ENCODE results near the gene TAF4. TPM values are rescaled to one million over a fixed set of nuclear protein-coding genes. Genes with fewer than 3 reads are reported as not detected.
"Not testable (repeated sequence)": the region's sequence is repeated elsewhere in the genome, so short reads cannot be mapped to it uniquely, and the experiment has no call there.

Gene TAF4
- total and polyA plus RNA-seq, 2 of the 13 experiments (the other 11 are each of a cell fraction or from before 2014, with no cell fraction given), result 5.9 to 12.0 TPM

DNA sequence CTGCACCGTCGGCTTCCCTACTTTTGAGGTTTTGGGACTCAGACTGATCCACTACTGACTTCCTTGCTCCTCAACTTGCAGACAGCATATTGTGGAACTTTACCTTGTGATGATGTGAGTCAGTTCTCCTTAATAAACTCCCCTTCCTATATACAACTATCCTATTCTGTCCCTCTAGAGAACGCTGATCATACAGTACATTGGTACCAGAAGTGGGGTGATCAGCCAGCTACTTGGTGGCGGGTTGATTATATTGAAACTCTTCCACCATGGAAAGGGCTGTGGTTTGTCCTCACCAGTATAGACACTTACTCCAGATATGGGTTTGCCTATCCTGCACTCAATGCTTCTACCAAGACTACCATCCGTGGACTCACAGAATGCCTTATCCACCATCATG is 7.6 kb upstream of the TAF4 start (continued):
- TF ChIP-seq, protein P1, sequence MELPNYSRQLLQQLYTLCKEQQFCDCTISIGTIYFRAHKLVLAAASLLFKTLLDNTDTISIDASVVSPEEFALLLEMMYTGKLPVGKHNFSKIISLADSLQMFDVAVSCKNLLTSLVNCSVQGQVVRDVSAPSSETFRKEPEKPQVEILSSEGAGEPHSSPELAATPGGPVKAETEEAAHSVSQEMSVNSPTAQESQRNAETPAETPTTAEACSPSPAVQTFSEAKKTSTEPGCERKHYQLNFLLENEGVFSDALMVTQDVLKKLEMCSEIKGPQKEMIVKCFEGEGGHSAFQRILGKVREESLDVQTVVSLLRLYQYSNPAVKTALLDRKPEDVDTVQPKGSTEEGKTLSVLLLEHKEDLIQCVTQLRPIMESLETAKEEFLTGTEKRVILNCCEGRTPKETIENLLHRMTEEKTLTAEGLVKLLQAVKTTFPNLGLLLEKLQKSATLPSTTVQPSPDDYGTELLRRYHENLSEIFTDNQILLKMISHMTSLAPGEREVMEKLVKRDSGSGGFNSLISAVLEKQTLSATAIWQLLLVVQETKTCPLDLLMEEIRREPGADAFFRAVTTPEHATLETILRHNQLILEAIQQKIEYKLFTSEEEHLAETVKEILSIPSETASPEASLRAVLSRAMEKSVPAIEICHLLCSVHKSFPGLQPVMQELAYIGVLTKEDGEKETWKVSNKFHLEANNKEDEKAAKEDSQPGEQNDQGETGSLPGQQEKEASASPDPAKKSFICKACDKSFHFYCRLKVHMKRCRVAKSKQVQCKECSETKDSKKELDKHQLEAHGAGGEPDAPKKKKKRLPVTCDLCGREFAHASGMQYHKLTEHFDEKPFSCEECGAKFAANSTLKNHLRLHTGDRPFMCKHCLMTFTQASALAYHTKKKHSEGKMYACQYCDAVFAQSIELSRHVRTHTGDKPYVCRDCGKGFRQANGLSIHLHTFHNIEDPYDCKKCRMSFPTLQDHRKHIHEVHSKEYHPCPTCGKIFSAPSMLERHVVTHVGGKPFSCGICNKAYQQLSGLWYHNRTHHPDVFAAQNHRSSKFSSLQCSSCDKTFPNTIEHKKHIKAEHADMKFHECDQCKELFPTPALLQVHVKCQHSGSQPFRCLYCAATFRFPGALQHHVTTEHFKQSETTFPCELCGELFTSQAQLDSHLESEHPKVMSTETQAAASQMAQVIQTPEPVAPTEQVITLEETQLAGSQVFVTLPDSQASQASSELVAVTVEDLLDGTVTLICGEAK (IDR thresholded peaks at IDR 0.05), result no peak
- TF ChIP-seq, protein P1 (CRISPR knock-in tag; IDR thresholded peaks at IDR 0.05), result no peak
- TF ChIP-seq, protein P2, sequence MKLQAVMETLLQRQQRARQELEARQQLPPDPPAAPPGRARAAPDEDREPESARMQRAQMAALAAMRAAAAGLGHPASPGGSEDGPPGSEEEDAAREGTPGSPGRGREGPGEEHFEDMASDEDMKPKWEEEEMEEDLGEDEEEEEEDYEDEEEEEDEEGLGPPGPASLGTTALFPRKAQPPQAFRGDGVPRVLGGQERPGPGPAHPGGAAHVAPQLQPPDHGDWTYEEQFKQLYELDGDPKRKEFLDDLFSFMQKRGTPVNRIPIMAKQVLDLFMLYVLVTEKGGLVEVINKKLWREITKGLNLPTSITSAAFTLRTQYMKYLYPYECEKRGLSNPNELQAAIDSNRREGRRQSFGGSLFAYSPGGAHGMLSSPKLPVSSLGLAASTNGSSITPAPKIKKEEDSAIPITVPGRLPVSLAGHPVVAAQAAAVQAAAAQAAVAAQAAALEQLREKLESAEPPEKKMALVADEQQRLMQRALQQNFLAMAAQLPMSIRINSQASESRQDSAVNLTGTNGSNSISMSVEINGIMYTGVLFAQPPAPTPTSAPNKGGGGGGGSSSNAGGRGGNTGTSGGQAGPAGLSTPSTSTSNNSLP (IDR thresholded peaks at IDR 0.05; ENCODE audit: low read depth, low read length), result no peak
- TF ChIP-seq MIXL1 (CRISPR knock-in tag; IDR thresholded peaks at IDR 0.05), result no peak
- TF ChIP-seq, protein P3, sequence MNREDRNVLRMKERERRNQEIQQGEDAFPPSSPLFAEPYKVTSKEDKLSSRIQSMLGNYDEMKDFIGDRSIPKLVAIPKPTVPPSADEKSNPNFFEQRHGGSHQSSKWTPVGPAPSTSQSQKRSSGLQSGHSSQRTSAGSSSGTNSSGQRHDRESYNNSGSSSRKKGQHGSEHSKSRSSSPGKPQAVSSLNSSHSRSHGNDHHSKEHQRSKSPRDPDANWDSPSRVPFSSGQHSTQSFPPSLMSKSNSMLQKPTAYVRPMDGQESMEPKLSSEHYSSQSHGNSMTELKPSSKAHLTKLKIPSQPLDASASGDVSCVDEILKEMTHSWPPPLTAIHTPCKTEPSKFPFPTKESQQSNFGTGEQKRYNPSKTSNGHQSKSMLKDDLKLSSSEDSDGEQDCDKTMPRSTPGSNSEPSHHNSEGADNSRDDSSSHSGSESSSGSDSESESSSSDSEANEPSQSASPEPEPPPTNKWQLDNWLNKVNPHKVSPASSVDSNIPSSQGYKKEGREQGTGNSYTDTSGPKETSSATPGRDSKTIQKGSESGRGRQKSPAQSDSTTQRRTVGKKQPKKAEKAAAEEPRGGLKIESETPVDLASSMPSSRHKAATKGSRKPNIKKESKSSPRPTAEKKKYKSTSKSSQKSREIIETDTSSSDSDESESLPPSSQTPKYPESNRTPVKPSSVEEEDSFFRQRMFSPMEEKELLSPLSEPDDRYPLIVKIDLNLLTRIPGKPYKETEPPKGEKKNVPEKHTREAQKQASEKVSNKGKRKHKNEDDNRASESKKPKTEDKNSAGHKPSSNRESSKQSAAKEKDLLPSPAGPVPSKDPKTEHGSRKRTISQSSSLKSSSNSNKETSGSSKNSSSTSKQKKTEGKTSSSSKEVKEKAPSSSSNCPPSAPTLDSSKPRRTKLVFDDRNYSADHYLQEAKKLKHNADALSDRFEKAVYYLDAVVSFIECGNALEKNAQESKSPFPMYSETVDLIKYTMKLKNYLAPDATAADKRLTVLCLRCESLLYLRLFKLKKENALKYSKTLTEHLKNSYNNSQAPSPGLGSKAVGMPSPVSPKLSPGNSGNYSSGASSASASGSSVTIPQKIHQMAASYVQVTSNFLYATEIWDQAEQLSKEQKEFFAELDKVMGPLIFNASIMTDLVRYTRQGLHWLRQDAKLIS (CRISPR knock-in tag; IDR thresholded peaks at IDR 0.05), result no peak

DNA sequence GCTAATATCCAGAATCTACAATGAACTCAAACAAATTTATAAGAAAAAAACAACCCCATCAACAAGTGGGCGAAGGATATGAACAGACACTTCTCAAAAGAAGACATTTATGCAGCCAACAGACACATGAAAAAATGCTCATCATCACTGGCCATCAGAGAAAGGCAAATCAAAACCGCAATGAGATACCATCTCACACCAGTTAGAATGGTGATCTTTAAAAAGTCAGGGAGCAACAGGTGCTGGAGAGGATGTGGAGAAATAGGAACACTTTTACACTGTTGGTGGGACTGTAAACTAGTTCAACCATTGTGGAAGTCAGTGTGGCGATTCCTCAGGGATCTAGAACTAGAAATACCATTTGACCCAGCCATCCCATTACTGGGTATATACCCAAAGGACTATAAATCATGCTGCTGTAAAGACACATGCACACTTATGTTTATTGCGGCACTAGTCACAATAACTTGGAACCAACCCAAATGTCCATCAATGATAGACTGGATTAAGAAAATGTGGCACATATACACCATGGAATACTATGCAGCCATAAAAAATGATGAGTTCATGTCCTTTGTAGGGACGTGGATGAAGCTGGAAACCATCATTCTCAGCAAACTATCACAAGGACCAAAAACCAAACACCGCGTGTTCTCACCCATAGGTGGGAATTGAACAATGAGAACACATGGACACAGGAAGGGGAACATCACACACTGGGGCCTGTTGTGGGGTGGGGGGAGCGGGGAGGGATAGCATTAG is 6.2 kb upstream of the TAF4 start:
- WGBS (ENCODE audit: low lambda C conversion rate), result 24% methylated on average over 8 of the region's 8 CpGs
- DNase-seq (ENCODE audit: low spot score); intact Hi-C loops (cut with micrococcal nuclease; ENCODE audit: unreplicated experiment); in situ Hi-C loops (cut with HindIII; ENCODE audit: extremely low pct_ligation_motif_present, low pct_unique_long_range_greater_than_20kb); H3K36me3 ChIP-seq (replicated peaks in 1 of 2; ENCODE audit: control insufficient read depth in 1 of 2, insufficient read depth in 2 of 2, low read length in 2 of 2); H3K9ac ChIP-seq (ENCODE audit: insufficient read depth, low read depth, low read length); FAIRE-seq; BruUV-seq (replicated peaks); H4K20me1 ChIP-seq (ENCODE audit: insufficient read depth, low read length); H2AFZ ChIP-seq (ENCODE audit: low read length); H3K4me3 ChIP-seq (replicated peaks in 1 of 3; ENCODE audit: insufficient read depth in 1 of 3, low read depth in 2 of 3, low read length in 3 of 3); H3K4me2 ChIP-seq (ENCODE audit: low read depth, low read length); H3K27ac ChIP-seq (ENCODE audit: extremely low read length, insufficient read depth, low read length); H3K27me3 ChIP-seq (ENCODE audit: control insufficient read depth in 1 of 2, insufficient read depth in 2 of 2, low read length in 2 of 2); H3K79me2 ChIP-seq (ENCODE audit: insufficient read depth, low read length); ATAC-seq; CTCF ChIA-PET (ENCODE audit: low intra/inter-chr PET ratio, low total read pairs): not testable (repeated sequence)
- POLR2A ChIA-PET, result interaction anchor here (1.1 kb wide), 1 partner anchor 50 kb away, joined by 3 read pairs; the partner anchor contains the start of gene LSM14B
- Histone ChIP-seq H3K9me3 (ENCODE audit: low read length) (peaks cover 36% of the 10 kb centered on the region), H3K4me1 (ENCODE audit: insufficient read depth, low read length) (peaks cover 31% of the 10 kb centered on the region)

Measured in HepG2 (cell line).